Mesendoderm (in vitro differentiated cells): ENCODE measurements around the gene RBMS1.

Experiments used
- DNase-seq: peaks from one replicate; pipeline ENCODE4 v3.0.0; 2013
- H2AK5ac ChIP-seq: 2 replicates; pipeline ENCODE4 v1.6.1; 2013; ENCODE audit warnings: low read length, inconsistent platforms
- H2BK120ac ChIP-seq: 2 replicates; pipeline ENCODE4 v1.6.1; 2013; ENCODE audit warnings: low read depth, mild to moderate bottlenecking, low read length, moderate library complexity, mixed read lengths
- H2BK15ac ChIP-seq: replicated peaks from 2 replicates; pipeline ENCODE4 v1.6.1; 2013; ENCODE audit warnings: low read depth, mild to moderate bottlenecking, moderate library complexity
- H2BK5ac ChIP-seq: 2 replicates; pipeline ENCODE4 v1.6.1; 2013; ENCODE audit warnings: low read length, inconsistent platforms
- H3K18ac ChIP-seq: 2 replicates; pipeline ENCODE4 v1.6.1; 2013; ENCODE audit warnings: mild to moderate bottlenecking, low read length, mixed read lengths
- H3K23ac ChIP-seq: one replicate; pipeline ENCODE4 v1.6.1; 2013; ENCODE audit warnings: low read length
- H3K27ac ChIP-seq: 2 replicates; pipeline ENCODE4 v1.5.1; 2013; ENCODE audit warnings: low read depth, mild to moderate bottlenecking, inconsistent platforms, low read length, moderate library complexity
- H3K27me3 ChIP-seq: 2 replicates; pipeline ENCODE4 v1.6.1; 2013; ENCODE audit warnings: low read length, control low read depth, mild to moderate bottlenecking, inconsistent platforms; ENCODE audit not compliant: insufficient read depth, poor library complexity
- H3K36me3 ChIP-seq: 2 replicates; pipeline ENCODE4 v1.6.1; 2013; ENCODE audit warnings: low read length, inconsistent platforms; ENCODE audit not compliant: control insufficient read depth, insufficient read depth
- H3K4ac ChIP-seq: one replicate; pipeline ENCODE4 v1.6.1; 2013; ENCODE audit warnings: low read depth, mild to moderate bottlenecking, low read length, moderate library complexity
- H3K4me1 ChIP-seq: 2 replicates; pipeline ENCODE4 v1.6.1; 2013; ENCODE audit warnings: low read depth, low read length, inconsistent platforms; ENCODE audit not compliant: control insufficient read depth
- H3K4me2 ChIP-seq: 2 replicates; pipeline ENCODE4 v1.6.1; 2013; ENCODE audit warnings: low read length
- H3K4me3 ChIP-seq: 2 replicates; pipeline ENCODE4 v1.5.1; 2013; ENCODE audit warnings: mild to moderate bottlenecking, low read length
- H3K56ac ChIP-seq: one replicate; pipeline ENCODE4 v1.6.1; 2013; ENCODE audit warnings: low read length
- H3K79me1 ChIP-seq: 2 replicates; pipeline ENCODE4 v1.6.1; 2013; ENCODE audit warnings: low read length, inconsistent platforms
- H3K79me2 ChIP-seq: 2 replicates; pipeline ENCODE4 v1.6.1; 2013; ENCODE audit warnings: mild to moderate bottlenecking, low read length; ENCODE audit not compliant: control insufficient read depth, insufficient read depth
- H3K9ac ChIP-seq: 2 replicates; pipeline ENCODE4 v1.6.1; 2013; ENCODE audit warnings: low read length, inconsistent platforms
- H4K5ac ChIP-seq: one replicate; pipeline ENCODE4 v1.6.1; 2013; ENCODE audit warnings: low read length
- H4K8ac ChIP-seq: one replicate; pipeline ENCODE4 v1.6.1; 2013; ENCODE audit warnings: low read depth, mild to moderate bottlenecking, control low read depth, low read length, moderate library complexity
- WGBS: extraction: QIAGEN DNeasy Blood & Tissue Kit; methylation state at CpG from one replicate; pipeline ENCODE4 v1.1.7; 2013; ENCODE audit warnings: low lambda C conversion rate, missing lambda C conversion rate; ENCODE audit not compliant: insufficient coverage; ENCODE audit errors: extremely low coverage; 5-methylcytosine and 5-hydroxymethylcytosine counted together

Gene RBMS1

GRCh38 chr2:160257743-160258491 is 235.7 kb downstream of the RBMS1 start:
- no peak overlapping the region for H2BK15ac ChIP-seq
- no peak overlapping the region for H3K27ac ChIP-seq
- no peak overlapping the region for H2BK5ac ChIP-seq
- WGBS, result no CpG with 5 or more reads among the region's 12 CpGs
- H3K4me1 ChIP-seq, result no peaks in the 10 kb centered on the region
- DNase-seq, result peak; percentile 33
- no peak overlapping the region for H4K5ac ChIP-seq
- H3K4me2 ChIP-seq, result no peak overlapping the region
- no peaks in the 10 kb centered on the region for H3K79me1 ChIP-seq
- H3K4ac ChIP-seq, result no peak overlapping the region
- H4K8ac ChIP-seq, result no peak overlapping the region
- H3K4me3 ChIP-seq, result no peak overlapping the region
- H3K18ac ChIP-seq, result no peak overlapping the region
- H3K36me3 ChIP-seq, result no peaks in the 10 kb centered on the region
- H3K9ac ChIP-seq, result no peak overlapping the region
- H3K56ac ChIP-seq, result no peak overlapping the region
- H3K23ac ChIP-seq, result no peak overlapping the region
- H3K79me2 ChIP-seq, result no peaks in the 10 kb centered on the region
- no peak overlapping the region for H2BK120ac ChIP-seq
- H3K27me3 ChIP-seq, result no peaks in the 10 kb centered on the region
- no peak overlapping the region for H2AK5ac ChIP-seq

DNA sequence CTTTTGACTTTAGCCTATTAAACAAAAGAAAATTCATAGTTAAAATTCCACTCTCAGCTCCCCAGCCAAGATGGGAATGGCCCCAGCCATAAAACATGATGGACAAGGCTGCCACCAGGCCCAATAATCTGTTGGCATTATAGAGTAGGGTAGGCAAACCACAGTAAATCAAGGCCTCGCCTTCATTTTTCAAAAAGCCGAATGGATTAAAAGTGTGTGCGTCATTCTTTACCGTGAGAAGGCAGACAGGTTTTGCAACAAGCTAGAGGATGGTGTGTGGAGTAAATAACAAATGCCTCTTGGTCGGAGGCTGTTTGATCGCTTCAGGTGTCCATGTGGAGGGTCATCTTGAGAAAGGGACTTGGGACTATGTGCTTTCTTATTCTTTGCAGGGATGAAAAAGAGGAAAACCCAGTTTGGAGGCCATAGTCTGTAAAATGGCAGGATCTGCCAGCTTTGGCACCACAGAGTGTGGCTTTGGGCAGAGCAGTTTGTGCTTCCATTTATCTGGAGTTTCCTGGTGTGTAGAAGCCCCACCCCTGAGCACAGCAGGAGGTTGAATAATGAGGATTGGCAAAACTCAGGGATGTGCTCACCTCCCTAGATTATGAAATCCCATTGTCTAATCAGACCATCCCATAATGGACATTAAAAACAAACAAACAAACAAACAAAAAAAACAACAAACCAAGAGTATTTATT is 236.4 kb downstream of the RBMS1 start:
- no peaks in the 10 kb centered on the region for H3K79me1 ChIP-seq
- no peak overlapping the region for H3K23ac ChIP-seq
- H3K27ac ChIP-seq, result no peak overlapping the region
- no peak overlapping the region for H3K4ac ChIP-seq
- no peaks in the 10 kb centered on the region for H3K79me2 ChIP-seq
- no peak overlapping the region for H3K9ac ChIP-seq
- H3K4me1 ChIP-seq, result no peaks in the 10 kb centered on the region
- no peak overlapping the region for H3K56ac ChIP-seq
- no peaks in the 10 kb centered on the region for H3K27me3 ChIP-seq
- no peak overlapping the region for H2BK120ac ChIP-seq
- no peak overlapping the region for H3K18ac ChIP-seq
- no peak overlapping the region for H3K4me2 ChIP-seq
- no peak overlapping the region for H4K8ac ChIP-seq
- no CpG with 5 or more reads among the region's 6 CpGs for WGBS
- no peak for DNase-seq
- H3K36me3 ChIP-seq, result no peaks in the 10 kb centered on the region
- no peak overlapping the region for H2BK5ac ChIP-seq
- H2BK15ac ChIP-seq, result no peak overlapping the region
- no peak overlapping the region for H4K5ac ChIP-seq
- no peak overlapping the region for H3K4me3 ChIP-seq
- no peak overlapping the region for H2AK5ac ChIP-seq

DNA sequence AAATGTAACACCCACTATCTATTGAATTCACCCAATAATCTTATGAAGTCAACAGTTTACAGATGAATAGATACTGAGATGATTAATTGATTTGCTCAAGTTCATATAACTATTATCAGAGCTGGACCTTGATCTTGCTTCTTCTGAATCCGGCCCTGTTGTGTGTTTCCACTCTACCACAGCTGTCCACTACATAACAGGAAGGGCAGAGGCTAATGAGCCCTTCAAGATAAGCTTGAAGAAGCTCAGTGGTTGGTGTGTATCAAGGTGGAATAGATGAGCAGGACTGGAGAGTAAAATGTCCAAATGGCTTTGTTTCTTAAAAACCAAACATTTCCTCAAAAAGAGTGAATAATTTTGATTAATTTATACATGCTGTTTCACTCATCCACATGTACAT is 237.1 kb downstream of the RBMS1 start:
- Histone ChIP-seq H3K9ac (no peak overlapping the region), H2BK15ac (no peak overlapping the region), H3K79me2 (no peaks in the 10 kb centered on the region), H3K4me2 (no peak overlapping the region), H2BK120ac (no peak overlapping the region), H3K79me1 (no peaks in the 10 kb centered on the region), H3K4me3 (no peak overlapping the region), H3K18ac (no peak overlapping the region), H4K8ac (no peak overlapping the region), H3K4me1 (no peaks in the 10 kb centered on the region), H2AK5ac (no peak overlapping the region), H3K36me3 (no peaks in the 10 kb centered on the region), H3K56ac (no peak overlapping the region), H3K27ac (no peak overlapping the region), H2BK5ac (no peak overlapping the region), H3K4ac (no peak overlapping the region), H4K5ac (no peak overlapping the region), H3K23ac (no peak overlapping the region), H3K27me3 (no peaks in the 10 kb centered on the region)
- WGBS, result no CpG with 5 or more reads among the region's 1 CpG
- no peak for DNase-seq

GRCh38 chr2:160255408-160255807 is 238.2 kb downstream of the RBMS1 start:
- no CpG with 5 or more reads among the region's 1 CpG for WGBS
- no peak overlapping the region for H3K56ac ChIP-seq
- H2BK15ac ChIP-seq, result no peak overlapping the region
- H3K4me1 ChIP-seq, result no peaks in the 10 kb centered on the region
- no peaks in the 10 kb centered on the region for H3K79me2 ChIP-seq
- no peak overlapping the region for H2AK5ac ChIP-seq
- no peaks in the 10 kb centered on the region for H3K27me3 ChIP-seq
- H3K4me3 ChIP-seq, result no peak overlapping the region
- H3K79me1 ChIP-seq, result no peaks in the 10 kb centered on the region
- no peak overlapping the region for H2BK120ac ChIP-seq
- no peak for DNase-seq
- H4K5ac ChIP-seq, result no peak overlapping the region
- H3K23ac ChIP-seq, result no peak overlapping the region
- no peak overlapping the region for H4K8ac ChIP-seq
- no peak overlapping the region for H3K18ac ChIP-seq
- H3K4me2 ChIP-seq, result no peak overlapping the region
- no peaks in the 10 kb centered on the region for H3K36me3 ChIP-seq
- no peak overlapping the region for H2BK5ac ChIP-seq
- no peak overlapping the region for H3K9ac ChIP-seq
- no peak overlapping the region for H3K4ac ChIP-seq
- H3K27ac ChIP-seq, result no peak overlapping the region

- H2BK5ac ChIP-seq, result no peak overlapping the region
- no peaks in the 10 kb centered on the region for H3K79me1 ChIP-seq
- no peaks in the 10 kb centered on the region for H3K4me1 ChIP-seq
- H3K27me3 ChIP-seq, result no peaks in the 10 kb centered on the region
- H3K27ac ChIP-seq, result no peak overlapping the region
- no peak overlapping the region for H3K4ac ChIP-seq
- no peaks in the 10 kb centered on the region for H3K36me3 ChIP-seq
- H3K79me2 ChIP-seq, result no peaks in the 10 kb centered on the region
- no peak overlapping the region for H4K8ac ChIP-seq
- H3K18ac ChIP-seq, result no peak overlapping the region
- no peak overlapping the region for H2BK120ac ChIP-seq
- H3K56ac ChIP-seq, result no peak overlapping the region
- no peak overlapping the region for H4K5ac ChIP-seq
- no peak overlapping the region for H3K9ac ChIP-seq
- H3K23ac ChIP-seq, result no peak overlapping the region
- no peak overlapping the region for H2AK5ac ChIP-seq
- DNase-seq, result no peak
- no CpG with 5 or more reads among the region's 6 CpGs for WGBS
- H3K4me3 ChIP-seq, result no peak overlapping the region
- H2BK15ac ChIP-seq, result no peak overlapping the region
- no peak overlapping the region for H3K4me2 ChIP-seq
Observed at GRCh38 chr2:160254189-160254762, 239.3 kb downstream of the RBMS1 start.
